Measurements from ENCODE around the gene MEGF11.

The MEGF11 gene

GRCh38 chr15:65996901-65997300, 256.6 kb downstream of the MEGF11 start:
- no peak for DNase-seq (ENCODE audit: low read depth)
- no peak for TF ChIP-seq CTCF (conservative IDR thresholded peaks at IDR 0.05; ENCODE audit: control insufficient read depth, insufficient read depth, low read depth, low read length)
- no peak overlapping the region for H3K4me3 ChIP-seq (ENCODE audit: control insufficient read depth, low read depth, low read length)

- no peak for DNase-seq (ENCODE audit: low read depth)
- TF ChIP-seq CTCF (conservative IDR thresholded peaks at IDR 0.05; ENCODE audit: control insufficient read depth, insufficient read depth, low read depth, low read length) = no peak
- no peak overlapping the region for H3K4me3 ChIP-seq (ENCODE audit: control insufficient read depth, low read depth, low read length)
Observed at GRCh38 chr15:65994832-65995231, 258.7 kb downstream of the MEGF11 start.

GRCh38 chr15:65993762-65994161, 259.8 kb downstream of the MEGF11 start:
- TF ChIP-seq CTCF (conservative IDR thresholded peaks at IDR 0.05; ENCODE audit: control insufficient read depth, insufficient read depth, low read depth, low read length) = no peak

GRCh38 chr15:65993236-65993635, 260.3 kb downstream of the MEGF11 start:
- DNase-seq (ENCODE audit: low read depth) = no peak
- H3K4me3 ChIP-seq (ENCODE audit: control insufficient read depth, low read depth, low read length) = no peak overlapping the region
- TF ChIP-seq CTCF (conservative IDR thresholded peaks at IDR 0.05; ENCODE audit: control insufficient read depth, insufficient read depth, low read depth, low read length) = no peak

More at GRCh38 chr15:65993762-65994161, 259.8 kb downstream of the MEGF11 start:
- no peak overlapping the region for H3K4me3 ChIP-seq (ENCODE audit: control insufficient read depth, low read depth, low read length)
- DNase-seq (ENCODE audit: low read depth) = no peak

- DNase-seq (ENCODE audit: low read depth) = no peak
- no peak for TF ChIP-seq CTCF (conservative IDR thresholded peaks at IDR 0.05; ENCODE audit: control insufficient read depth, insufficient read depth, low read depth, low read length)
- H3K4me3 ChIP-seq (ENCODE audit: control insufficient read depth, low read depth, low read length) = no peak overlapping the region
Observed at GRCh38 chr15:65991721-65992483, 261.6 kb downstream of the MEGF11 start.

GRCh38 chr15:65990298-65990981, 263.1 kb downstream of the MEGF11 start:
- no peak overlapping the region for H3K4me3 ChIP-seq (ENCODE audit: control insufficient read depth, low read depth, low read length)
- TF ChIP-seq CTCF (conservative IDR thresholded peaks at IDR 0.05; ENCODE audit: control insufficient read depth, insufficient read depth, low read depth, low read length) = no peak
- DNase-seq (ENCODE audit: low read depth) = no peak

All from fibroblast of mammary gland (primary cell).